AG04450 (cell line): ENCODE measurements around the gene TRABD. TPM values are rescaled to one million over a fixed set of nuclear protein-coding genes. Genes with fewer than 3 reads are reported as not detected.

Experiments used
- CTCF ChIA-PET: fragments of 300-600, 350-600 bp; formaldehyde crosslinking; extraction: SDS; loops from one replicate; lab custom pipeline; 2022; ENCODE audit warnings: antibody characterized with exemption, inconsistent platforms; lab: Charles Lee
- POLR2A ChIA-PET: fragments of 350-600 bp; formaldehyde crosslinking; extraction: SDS; loops from one replicate; lab custom pipeline; 2021; ENCODE audit warnings: antibody characterized with exemption, inconsistent platforms; lab: Yijun Ruan, JAX
- DNase-seq: peaks from one replicate; pipeline ENCODE4 v3.0.0-alpha.2; 2011; ENCODE audit warnings: low read depth, low spot score
- H3K27ac ChIP-seq: one replicate; pipeline ENCODE4 v1.5.1; 2012; ENCODE audit warnings: low read depth, low read length, control low read depth
- H3K27me3 ChIP-seq: one replicate; pipeline ENCODE4 v1.6.0; 2012; ENCODE audit warnings: low read length; ENCODE audit not compliant: control insufficient read depth, insufficient read depth
- H3K4me3 ChIP-seq: 2 replicates; pipeline ENCODE4 v1.5.1; 2011; ENCODE audit warnings: mild to moderate bottlenecking, low read depth, low read length, control low read depth
- H3K9me3 ChIP-seq: 2 replicates; pipeline ENCODE4 v1.5.1; 2012; ENCODE audit warnings: low read length; ENCODE audit not compliant: control insufficient read depth, insufficient read depth
- CTCF ChIP-seq: IDR thresholded peaks from 2 replicates; pipeline ENCODE4 v1.5.1; 2011; ENCODE audit warnings: low read depth, low read length, control low read depth, inconsistent platforms
- polyA plus RNA-seq: library from polyadenylated mRNA; depleted of rRNA; stranded (reverse); fragments of >200 nt; gene quantifications from 2 replicates; pipeline ENCODE4 v1.2.3, GENCODE V29; 2011; rRNA removed

The TRABD gene
- polyA plus RNA-seq, 1 experiment = 8.7 TPM

GRCh38 chr22:50245214-50246072 is 59.7 kb downstream of the TRABD start:
- Histone ChIP-seq H3K27me3 (no peaks in the 10 kb centered on the region), H3K9me3 (peaks cover 4% of the 10 kb centered on the region; the same call in 1 of the 2 replicates), H3K4me3 (peak overlapping the region; percentile 98), H3K27ac (peak overlapping the region; percentile 77)
- no peak for DNase-seq
- no peak for TF ChIP-seq CTCF
- CTCF ChIA-PET = no interaction called here
- POLR2A ChIA-PET = no interaction called here

- DNase-seq = no peak
- no peak for TF ChIP-seq CTCF
- Histone ChIP-seq H3K9me3 (peaks cover 4% of the 10 kb centered on the region; the same call in 1 of the 2 replicates), H3K4me3 (peak overlapping the region; percentile 4; the same call in 1 of the 2 replicates), H3K27ac (no peak overlapping the region), H3K27me3 (no peaks in the 10 kb centered on the region)
- CTCF ChIA-PET = interaction anchor here (1.2 kb wide), 1 partner anchor 95 kb away, joined by 6 read pairs; no protein-coding TSS in a partner anchor
- POLR2A ChIA-PET = interaction anchor here (0.8 kb wide), 1 partner anchor 21 kb away, joined by 3 read pairs; no protein-coding TSS in a partner anchor
Measured at GRCh38 chr22:50246242-50247175, 60.8 kb downstream of the TRABD start.

- POLR2A ChIA-PET = no interaction called here
- H3K27ac ChIP-seq = no peak overlapping the region
- H3K27me3 ChIP-seq = no peaks in the 10 kb centered on the region
- DNase-seq = no peak
- no peak for TF ChIP-seq CTCF
- H3K9me3 ChIP-seq = peaks cover 4% of the 10 kb centered on the region; the same call in 1 of the 2 replicates
- CTCF ChIA-PET = interaction anchor here (1.2 kb wide), 1 partner anchor 94 kb away, joined by 6 read pairs; no protein-coding TSS in a partner anchor
- H3K4me3 ChIP-seq = no peak overlapping the region
Measured at GRCh38 chr22:50247748-50248147, 62.0 kb downstream of the TRABD start.

- no peak for TF ChIP-seq CTCF
- no peak for DNase-seq
- ChIA-PET POLR2A (no interaction called here), CTCF (interaction anchor here (1.2 kb wide), 1 partner anchor 94 kb away, joined by 6 read pairs; no protein-coding TSS in a partner anchor)
- H3K4me3 ChIP-seq = no peak overlapping the region
- H3K27ac ChIP-seq = peak overlapping the region; percentile 21
- peaks cover 4% of the 10 kb centered on the region; the same call in 1 of the 2 replicates for H3K9me3 ChIP-seq
- no peaks in the 10 kb centered on the region for H3K27me3 ChIP-seq
Measured at GRCh38 chr22:50248196-50249081, 62.7 kb downstream of the TRABD start.

Other genes with a start within 250 kb of the TRABD start
- 6.1 and 8.2 TPM in 2 replicates for gene PIM3, start 225.1 kb upstream of the TRABD start, polyA plus RNA-seq
- gene IL17REL, start 173.1 kb upstream of the TRABD start, polyA plus RNA-seq = not detected in 2 replicates
- gene TTLL8, start 127.6 kb upstream of the TRABD start, polyA plus RNA-seq = not detected in 2 replicates
- gene MLC1, start 100.5 kb upstream of the TRABD start, polyA plus RNA-seq = 0.15 and 0.27 TPM in 2 replicates
- gene MOV10L1, start 95.9 kb upstream of the TRABD start, polyA plus RNA-seq = 4.2 and 4.6 TPM in 2 replicates
- 0.93 and 1.1 TPM in 2 replicates for gene PANX2, start 15.2 kb upstream of the TRABD start, polyA plus RNA-seq
- 6.8 and 9.4 TPM in 2 replicates for gene SELENOO, start 15.1 kb downstream of the TRABD start, polyA plus RNA-seq
- 8.5 and 10.8 TPM in 2 replicates for gene TUBGCP6, start 59.1 kb downstream of the TRABD start, polyA plus RNA-seq
- 7.0 and 9.9 TPM in 2 replicates for gene HDAC10, start 65.4 kb downstream of the TRABD start, polyA plus RNA-seq
- gene MAPK12, start 75.8 kb downstream of the TRABD start, polyA plus RNA-seq = 26.6 and 33.7 TPM in 2 replicates
- 6.7 and 9.6 TPM in 2 replicates for gene MAPK11, start 84.5 kb downstream of the TRABD start, polyA plus RNA-seq
- gene PLXNB2, start 121.7 kb downstream of the TRABD start, polyA plus RNA-seq = 68.0 and 110 TPM in 2 replicates
- 2.4 and 3.8 TPM in 2 replicates for gene DENND6B, start 141.1 kb downstream of the TRABD start, polyA plus RNA-seq
- gene PPP6R2, start 157.4 kb downstream of the TRABD start, polyA plus RNA-seq = 26.6 and 35.0 TPM in 2 replicates